Memory B cell (primary cell): ENCODE measurements around the gene AK9.
"Not testable (repeated sequence)": the region's sequence is repeated elsewhere in the genome, so short reads cannot be mapped to it uniquely, and the experiment has no call there.

Experiments
- ATAC-seq: fragments of 150-1000 bp; cut with Tn5 transposase; 2 replicates; pipeline ENCODE4 v1.10.0; 2021; ENCODE audit warnings: low read depth, mild to moderate bottlenecking, moderate library complexity
- DNase-seq, 2 donors: peaks; one replicate each; pipeline ENCODE4 v3.0.0; 2022; ENCODE audit warnings: low spot score in 2 of 2
- H3K27ac Mint-ChIP-seq: one replicate; pipeline ENCODE4 v1.8.0; 2022; ENCODE audit warnings: mild to moderate bottlenecking, moderate library complexity, mixed read lengths
- H3K27me3 Mint-ChIP-seq: one replicate; pipeline ENCODE4 v1.8.0; 2022; ENCODE audit warnings: mixed read lengths
- H3K36me3 Mint-ChIP-seq: one replicate; pipeline ENCODE4 v1.8.0; 2022; ENCODE audit warnings: mild to moderate bottlenecking, mixed read lengths
- H3K4me1 Mint-ChIP-seq: one replicate; pipeline ENCODE4 v1.8.0; 2022; ENCODE audit warnings: mixed read lengths
- H3K4me3 Mint-ChIP-seq: one replicate; pipeline ENCODE4 v1.8.0; 2022; ENCODE audit warnings: mild to moderate bottlenecking, moderate library complexity, mixed read lengths
- H3K9me3 Mint-ChIP-seq: one replicate; pipeline ENCODE4 v1.8.0; 2022; ENCODE audit warnings: mixed read lengths

Gene AK9

DNA sequence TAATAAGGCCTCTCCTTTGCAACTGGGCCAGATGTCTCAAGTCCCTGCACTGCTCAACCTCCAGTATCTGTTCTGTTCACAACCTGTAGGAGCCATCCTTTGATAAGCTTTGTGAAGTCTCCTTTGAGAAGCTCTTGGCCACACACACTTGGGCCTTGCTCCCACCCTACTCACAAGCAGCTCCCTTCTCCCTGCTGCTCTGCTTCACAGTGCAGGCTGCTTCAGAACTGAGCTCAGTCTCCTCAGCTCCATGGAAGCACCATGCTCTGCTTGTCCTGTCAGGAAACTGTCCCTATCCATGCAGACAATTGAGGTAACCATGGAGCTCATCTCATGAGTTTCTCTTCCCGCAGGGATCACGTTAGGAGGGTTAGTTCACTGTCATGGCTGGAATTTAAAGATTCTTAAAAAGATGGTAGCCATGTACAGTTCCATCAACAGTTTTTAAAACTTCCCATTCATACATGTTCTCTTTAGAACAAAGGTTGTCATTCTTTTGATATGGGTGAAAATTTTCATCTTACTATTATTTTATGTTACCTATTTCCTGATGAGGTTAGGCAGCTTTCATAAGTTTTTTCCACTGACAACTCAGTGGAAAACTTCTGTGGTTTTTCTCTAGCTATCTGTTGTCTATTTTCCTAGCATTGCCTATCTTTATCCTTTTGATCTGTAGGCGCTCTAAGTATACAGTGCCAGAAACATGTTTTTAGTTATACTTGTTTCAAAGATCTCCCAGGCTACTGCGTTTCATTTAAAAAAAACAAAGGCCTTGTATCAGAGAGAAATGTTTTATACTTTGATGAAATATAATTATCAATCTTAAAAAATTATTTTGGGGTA is 62.6 kb downstream of the AK9 start:
- H3K27me3 Mint-ChIP-seq: no peaks in the 10 kb centered on the region
- no peak overlapping the region for H3K27ac Mint-ChIP-seq
- no peak for DNase-seq
- H3K36me3 Mint-ChIP-seq: peaks cover 25% of the 10 kb centered on the region
- no peak for ATAC-seq
- no peaks in the 10 kb centered on the region for H3K4me1 Mint-ChIP-seq
- H3K4me3 Mint-ChIP-seq: no peak overlapping the region
- peaks cover 7% of the 10 kb centered on the region for H3K9me3 Mint-ChIP-seq

GRCh38 chr6:109626311-109626710 is 64.7 kb downstream of the AK9 start:
- Mint-ChIP-seq H3K4me3 (no peak overlapping the region), H3K9me3 (peaks cover 7% of the 10 kb centered on the region), H3K27me3 (no peaks in the 10 kb centered on the region), H3K4me1 (no peaks in the 10 kb centered on the region), H3K36me3 (peaks cover 12% of the 10 kb centered on the region), H3K27ac (no peak overlapping the region)
- no peak for DNase-seq
- ATAC-seq: no peak

- H3K36me3 Mint-ChIP-seq: peaks cover 3% of the 10 kb centered on the region
Measured at GRCh38 chr6:109625199-109625598, 65.8 kb downstream of the AK9 start.

DNA sequence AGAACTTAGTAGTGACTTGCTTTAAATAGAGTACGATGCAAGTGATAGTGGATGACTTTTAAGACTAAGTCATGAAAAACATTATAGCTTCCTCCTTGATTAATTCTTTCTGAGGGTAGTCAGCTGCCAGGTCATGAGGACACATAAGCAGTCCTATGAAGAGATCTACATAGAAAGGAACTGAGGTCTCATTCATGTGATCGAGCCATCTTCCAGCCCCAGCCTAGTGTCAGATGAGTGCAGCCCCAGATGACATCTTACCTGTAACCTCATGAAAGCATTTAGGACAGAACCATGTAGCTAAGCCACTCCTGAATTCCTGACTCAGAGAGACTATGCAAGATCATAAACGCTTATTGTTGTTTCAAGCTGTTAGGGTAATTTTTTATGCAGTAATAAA is 67.7 kb downstream of the AK9 start:
- DNase-seq (no peak), ATAC-seq (no peak)
- H3K27me3 Mint-ChIP-seq: no peaks in the 10 kb centered on the region
- H3K9me3 Mint-ChIP-seq: peaks cover 7% of the 10 kb centered on the region
- no peak overlapping the region for H3K27ac Mint-ChIP-seq
- peaks cover 3% of the 10 kb centered on the region for H3K36me3 Mint-ChIP-seq
- no peak overlapping the region for H3K4me3 Mint-ChIP-seq
- no peaks in the 10 kb centered on the region for H3K4me1 Mint-ChIP-seq

More at GRCh38 chr6:109625199-109625598, 65.8 kb downstream of the AK9 start:
- Mint-ChIP-seq H3K9me3 (peaks cover 7% of the 10 kb centered on the region), H3K27me3 (no peaks in the 10 kb centered on the region), H3K4me1 (no peaks in the 10 kb centered on the region), H3K4me3 (no peak overlapping the region), H3K27ac (no peak overlapping the region)
- ATAC-seq: no peak
- no peak for DNase-seq

GRCh38 chr6:109612268-109612667 is 78.7 kb downstream of the AK9 start:
- Mint-ChIP-seq H3K36me3 (peaks cover 30% of the 10 kb centered on the region), H3K4me3 (no peak overlapping the region), H3K27me3 (no peaks in the 10 kb centered on the region), H3K4me1 (no peaks in the 10 kb centered on the region), H3K9me3 (peaks cover 4% of the 10 kb centered on the region), H3K27ac (no peak overlapping the region)
- DNase-seq (no peak), ATAC-seq (no peak)

GRCh38 chr6:109611502-109611901 is 79.5 kb downstream of the AK9 start:
- DNase-seq (no peak), ATAC-seq (no peak)
- Mint-ChIP-seq H3K36me3 (peaks cover 30% of the 10 kb centered on the region), H3K27me3 (no peaks in the 10 kb centered on the region), H3K9me3 (peaks cover 4% of the 10 kb centered on the region), H3K4me3 (no peak overlapping the region), H3K4me1 (no peaks in the 10 kb centered on the region), H3K27ac (no peak overlapping the region)

- ATAC-seq (no peak), DNase-seq (no peak)
- no peak overlapping the region for H3K27ac Mint-ChIP-seq
- H3K9me3 Mint-ChIP-seq: peaks cover 4% of the 10 kb centered on the region
- H3K27me3 Mint-ChIP-seq: no peaks in the 10 kb centered on the region
- H3K4me3 Mint-ChIP-seq: no peak overlapping the region
- no peaks in the 10 kb centered on the region for H3K4me1 Mint-ChIP-seq
- H3K36me3 Mint-ChIP-seq: peaks cover 34% of the 10 kb centered on the region
Measured at GRCh38 chr6:109610590-109610989, 80.4 kb downstream of the AK9 start.

DNA sequence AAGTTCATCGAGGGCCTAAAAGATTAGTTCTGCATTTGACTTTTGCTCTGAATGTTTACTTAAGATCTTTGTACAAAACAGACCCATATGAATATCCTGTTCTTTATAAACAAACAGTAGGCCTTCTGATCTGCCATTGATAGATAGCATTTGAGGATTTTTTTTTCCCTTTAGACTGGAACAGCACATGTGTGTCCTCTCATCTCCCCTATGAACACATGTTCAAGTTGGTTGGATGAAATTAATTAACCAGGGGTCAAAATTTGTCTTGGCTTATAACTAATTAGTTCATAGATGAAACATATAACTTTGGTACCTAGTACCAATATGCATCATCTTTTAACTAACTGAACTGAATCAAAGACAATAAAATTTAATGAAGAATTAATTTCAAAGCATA is 81.3 kb downstream of the AK9 start:
- Mint-ChIP-seq H3K27me3 (no peaks in the 10 kb centered on the region), H3K9me3 (peaks cover 4% of the 10 kb centered on the region), H3K36me3 (peaks cover 37% of the 10 kb centered on the region), H3K27ac (no peak overlapping the region), H3K4me1 (no peaks in the 10 kb centered on the region), H3K4me3 (no peak overlapping the region)
- DNase-seq (no peak), ATAC-seq (no peak)

- H3K27me3 Mint-ChIP-seq: peaks cover 2% of the 10 kb centered on the region
- H3K9me3 Mint-ChIP-seq: peaks cover 5% of the 10 kb centered on the region
- H3K36me3 Mint-ChIP-seq: peaks cover 30% of the 10 kb centered on the region
- H3K4me1 Mint-ChIP-seq: no peaks in the 10 kb centered on the region
- DNase-seq (no peak), ATAC-seq (no peak)
- no peak overlapping the region for H3K27ac Mint-ChIP-seq
- no peak overlapping the region for H3K4me3 Mint-ChIP-seq
Measured at GRCh38 chr6:109606359-109606758, 84.6 kb downstream of the AK9 start.

DNA sequence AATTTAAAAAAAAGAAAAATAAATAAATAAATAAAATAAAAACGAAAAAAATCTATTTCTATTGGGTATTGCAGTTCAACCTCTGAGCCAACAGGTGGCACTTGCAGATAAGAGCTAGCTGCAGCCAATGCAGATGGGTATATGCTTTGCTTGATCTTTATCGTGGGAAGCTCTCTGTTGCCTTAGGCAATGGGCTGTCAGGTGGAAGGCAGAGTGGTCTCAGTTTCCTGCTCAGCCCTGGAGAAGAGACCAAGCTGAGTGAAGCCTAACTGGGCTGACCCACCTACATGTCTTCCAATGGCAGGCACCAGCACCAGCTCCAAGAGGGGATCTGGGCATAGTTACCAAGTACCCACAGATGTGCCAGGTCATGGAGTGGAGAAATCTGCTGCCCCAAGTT is 95.0 kb downstream of the AK9 start:
- no peaks in the 10 kb centered on the region for H3K4me1 Mint-ChIP-seq
- H3K27me3 Mint-ChIP-seq: no peaks in the 10 kb centered on the region
- H3K4me3 Mint-ChIP-seq: no peak overlapping the region
- peaks cover 7% of the 10 kb centered on the region for H3K9me3 Mint-ChIP-seq
- H3K36me3 Mint-ChIP-seq: peaks cover 7% of the 10 kb centered on the region
- DNase-seq: no peak
- ATAC-seq: no peak
- no peak overlapping the region for H3K27ac Mint-ChIP-seq

GRCh38 chr6:109580519-109580918 is 110.5 kb downstream of the AK9 start:
- Mint-ChIP-seq H3K4me3 (no peak overlapping the region), H3K27ac (no peak overlapping the region), H3K36me3 (peaks cover 30% of the 10 kb centered on the region), H3K4me1 (no peaks in the 10 kb centered on the region), H3K27me3 (no peaks in the 10 kb centered on the region), H3K9me3 (peaks cover 5% of the 10 kb centered on the region)
- DNase-seq (no peak), ATAC-seq (no peak)

DNA sequence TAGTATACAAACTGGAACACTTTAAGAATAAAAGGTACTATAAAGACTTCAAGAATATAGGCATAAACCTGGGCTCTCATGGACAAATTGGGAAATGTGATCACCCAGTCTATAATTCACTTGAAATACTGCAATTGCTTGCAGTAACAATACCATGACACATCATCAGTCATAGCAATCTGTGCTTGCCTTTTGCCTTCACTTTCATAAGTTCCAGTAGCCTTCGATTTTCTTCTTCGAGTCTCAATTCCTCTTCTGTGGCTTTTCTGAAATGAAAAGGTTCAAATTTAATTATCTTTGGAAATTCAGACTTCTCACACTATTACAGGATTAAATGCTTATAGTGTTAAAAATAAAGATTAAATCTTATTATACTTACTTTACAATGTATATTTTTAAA is 111.6 kb downstream of the AK9 start:
- no peak for ATAC-seq
- Mint-ChIP-seq H3K4me1 (no peaks in the 10 kb centered on the region), H3K27ac (no peak overlapping the region), H3K36me3 (peaks cover 30% of the 10 kb centered on the region), H3K4me3 (no peak overlapping the region), H3K27me3 (no peaks in the 10 kb centered on the region), H3K9me3 (peaks cover 5% of the 10 kb centered on the region)
- DNase-seq: no peak

GRCh38 chr6:109569901-109570300 is 121.1 kb downstream of the AK9 start:
- not testable (repeated sequence) for H3K4me3 Mint-ChIP-seq, H3K9me3 Mint-ChIP-seq, DNase-seq, ATAC-seq, H3K4me1 Mint-ChIP-seq, H3K27me3 Mint-ChIP-seq, H3K27ac Mint-ChIP-seq
- peaks cover 34% of the 10 kb centered on the region for H3K36me3 Mint-ChIP-seq

DNA sequence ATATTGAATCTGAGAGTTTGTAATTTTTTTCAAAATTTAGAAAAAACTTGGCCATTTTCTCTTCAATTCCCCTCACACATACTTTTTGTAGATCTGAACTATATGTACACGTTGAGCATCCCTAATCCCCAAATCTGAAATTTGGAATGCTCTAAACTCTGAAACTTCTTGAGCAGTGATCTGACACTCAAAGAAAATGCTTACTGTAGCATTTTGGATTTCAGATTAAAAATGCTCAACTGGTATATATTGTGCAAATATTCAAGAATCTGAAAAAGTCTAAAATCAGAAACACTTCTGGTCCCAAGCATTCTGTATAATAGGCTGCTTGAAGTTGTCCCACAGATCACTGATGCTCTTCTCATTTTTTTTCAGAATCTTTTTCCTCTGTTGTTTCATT is 129.2 kb downstream of the AK9 start:
- DNase-seq: no peak
- H3K4me1 Mint-ChIP-seq: no peaks in the 10 kb centered on the region
- no peak for ATAC-seq
- H3K27me3 Mint-ChIP-seq: no peaks in the 10 kb centered on the region
- no peak overlapping the region for H3K4me3 Mint-ChIP-seq
- peaks cover 40% of the 10 kb centered on the region for H3K36me3 Mint-ChIP-seq
- no peak overlapping the region for H3K27ac Mint-ChIP-seq
- peaks cover 4% of the 10 kb centered on the region for H3K9me3 Mint-ChIP-seq

DNA sequence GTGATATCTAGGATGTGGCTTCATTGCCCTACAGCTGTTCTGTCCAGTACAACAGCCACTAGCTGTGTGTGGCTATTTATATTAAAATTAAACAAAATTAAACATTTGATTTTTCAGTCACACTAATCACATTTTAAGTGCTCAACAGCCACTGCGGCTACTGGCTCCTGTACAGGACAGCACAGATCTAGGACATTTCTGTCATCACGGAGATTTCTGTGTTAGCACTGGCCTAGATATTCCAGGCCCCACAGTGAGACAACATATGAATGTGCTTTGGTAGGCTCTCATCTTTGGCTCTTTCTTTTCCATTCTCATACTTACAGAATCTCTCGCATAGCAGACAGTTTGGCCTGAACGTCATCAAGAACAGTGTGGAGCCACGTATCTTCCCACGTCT is 159.6 kb downstream of the AK9 start:
- DNase-seq (no peak), ATAC-seq (no peak)
- Mint-ChIP-seq H3K27me3 (no peaks in the 10 kb centered on the region), H3K36me3 (peaks cover 3% of the 10 kb centered on the region), H3K27ac (no peak overlapping the region), H3K4me1 (peaks cover 5% of the 10 kb centered on the region), H3K9me3 (no peaks in the 10 kb centered on the region), H3K4me3 (no peak overlapping the region)
